K562 (cell line): Measurements from ENCODE around the gene KXD1. TPM values are rescaled to one million over a fixed set of nuclear protein-coding genes. Genes with fewer than 3 reads are reported as not detected.

Source experiments
- DPF2 ChIP-seq: fragments of 450-650 bp; IDR thresholded peaks from 2 replicates; pipeline ENCODE4 v1.6.1; 2016
- E2F3 ChIP-seq: fragments of 250-450 bp; sonication (Bioruptor Pico); IDR thresholded peaks from 2 replicates; pipeline ENCODE4 v1.4.0; 2020; ENCODE audit warnings: mild to moderate bottlenecking
- GTF2E2 ChIP-seq: fragments of 200-800 bp; sonication (Bioruptor generic); IDR thresholded peaks from 2 replicates; pipeline ENCODE4 v1.6.1; 2016; ENCODE audit warnings: missing genetic modification characterization, missing compliant biosample characterization
- HMG20B ChIP-seq: fragments of 250-450 bp; sonication (Bioruptor Pico); IDR thresholded peaks from 2 replicates; pipeline ENCODE4 v1.5.0; 2021; ENCODE audit warnings: mild to moderate bottlenecking
- HNRNPK ChIP-seq: fragments of 200-400 bp; formaldehyde crosslinking; IDR thresholded peaks from one replicate; pipeline ENCODE4 v1.6.1; 2018; ENCODE audit warnings: mild to moderate bottlenecking, low read depth, low read length; ENCODE audit not compliant: poor library complexity, severe bottlenecking
- PHF20 ChIP-seq: fragments of 450-650 bp; IDR thresholded peaks from 2 replicates; pipeline ENCODE4 v1.6.1; 2018; ENCODE audit not compliant: partially characterized antibody
- POLR2B ChIP-seq: fragments of 450-650 bp; IDR thresholded peaks from 2 replicates; pipeline ENCODE4 v1.6.1; 2018; ENCODE audit warnings: low read depth; ENCODE audit not compliant: partially characterized antibody
- PURB ChIP-seq: sonication (generic); formaldehyde crosslinking; IDR thresholded peaks from 2 replicates; pipeline ENCODE4 v1.9.0; 2021; ENCODE audit warnings: low read depth, mild to moderate bottlenecking, missing genetic modification reagents
- REST ChIP-seq, 2 experiments: fragments of 450-650 bp; formaldehyde crosslinking in 1 of 2; IDR thresholded peaks; 2 replicates each; pipeline versions ENCODE4 v1.4.0 to v1.6.1; 2014 to 2020; ENCODE audit warnings: mild to moderate bottlenecking in 2 of 2, borderline replicate concordance in 1 of 2, low read depth in 1 of 2
- SNAPC5 ChIP-seq: fragments of 250-450 bp; sonication (Bioruptor Pico); IDR thresholded peaks from 2 replicates; pipeline ENCODE4 v1.8.0; 2021; ENCODE audit warnings: moderate library complexity, mild to moderate bottlenecking, inconsistent platforms
- STAG1 ChIP-seq: sonication (generic); formaldehyde crosslinking; IDR thresholded peaks from 2 replicates; pipeline ENCODE4 v1.5.0; 2020; ENCODE audit warnings: missing genetic modification reagents, borderline replicate concordance
- THAP12 ChIP-seq: fragments of 250-450 bp; sonication (Bioruptor Pico); IDR thresholded peaks from 2 replicates; pipeline ENCODE4 v1.9.0; 2021; ENCODE audit warnings: mild to moderate bottlenecking, inconsistent platforms
- VEZF1 ChIP-seq: fragments of 200-800 bp; sonication (Bioruptor generic); IDR thresholded peaks from 2 replicates; pipeline ENCODE4 v1.6.1; 2017; ENCODE audit warnings: missing genetic modification characterization, missing compliant biosample characterization
- YY1 ChIP-seq, 3 experiments: IDR thresholded peaks; 2 replicates each; pipeline ENCODE4 v1.6.1; 2011; ENCODE audit warnings: low read length in 2 of 3, mild to moderate bottlenecking in 2 of 3, moderate library complexity in 2 of 3, borderline replicate concordance in 1 of 3, control low read depth in 1 of 3, low read depth in 1 of 3; ENCODE audit not compliant: insufficient read depth in 3 of 3, insufficient replicate concordance in 2 of 3, control insufficient read depth in 1 of 3, insufficient read length in 1 of 3; ENCODE audit errors: extremely low read depth in 1 of 3
- ZNF274 ChIP-seq: IDR thresholded peaks from 2 replicates; pipeline ENCODE4 v1.6.1; 2011; ENCODE audit warnings: low read depth, mild to moderate bottlenecking, low read length, moderate library complexity, borderline replicate concordance
- polyA plus RNA-seq, 8 experiments: library from polyadenylated mRNA; depleted of rRNA in 4 of 8; stranded (reverse) in 5 of 8; unstranded in 3 of 8; fragments of >200 nt; fragmentation: Nextera tagmentation in 2 of 8; fragmentation: Illumina TruSeq in 1 of 8; extraction: Ambion mirVana in 2 of 8; extraction: Trizol in 1 of 8; gene quantifications; 2 replicates each; pipeline versions ENCODE4 v1.2.1 to v1.2.3, GENCODE V29; 2011 to 2014; ENCODE audit warnings: inconsistent platforms in 1 of 8, missing spikeins in 1 of 8
- total RNA-seq, 7 experiments: library from RNA; depleted of rRNA in 6 of 7; stranded (reverse); fragments of >200 nt in 6 of 7; fragmentation: Illumina TruSeq in 2 of 7; extraction: Trizol in 2 of 7; gene quantifications; 2 replicates each; pipeline versions ENCODE4 v1.2.1 to v1.2.3, GENCODE V29; 2011 to 2021; ENCODE audit warnings: low replicate concordance in 1 of 7

KXD1 gene
- total and polyA plus RNA-seq, 9 of the 15 experiments (the other 6 are each of a cell fraction or from before 2014, with no cell fraction given), result 21.9 to 210 (median 118) TPM

- TF ChIP-seq REST (IDR thresholded peaks at IDR 0.05; ENCODE audit: borderline replicate concordance), result no peak
- TF ChIP-seq REST (CRISPR knock-in tag; IDR thresholded peaks at IDR 0.05; ENCODE audit: low read depth), result 0 out of 2 replicates have a peak, but pooled peaks have one; percentile 30
- peak; percentile 68 to 96 (median 94) for TF ChIP-seq YY1 (IDR thresholded peaks at IDR 0.05; ENCODE audit: borderline replicate concordance in 1 of 3, control insufficient read depth in 1 of 3, extremely low read depth in 1 of 3, insufficient read depth in 3 of 3, insufficient read length in 1 of 3, insufficient replicate concordance in 2 of 3, low read depth in 1 of 3, low read length in 2 of 3)
- TF ChIP-seq STAG1 (CRISPR knock-in tag), result peak; percentile 32; the same call in 1 of the 2 replicates
- no peak for TF ChIP-seq SNAPC5 (CRISPR knock-in tag)
- TF ChIP-seq POLR2B, result peak; percentile 89
- TF ChIP-seq HNRNPK, result peak; percentile 26
- 0 out of 2 replicates have a peak, but pooled peaks have one; percentile 44 for TF ChIP-seq PURB (CRISPR knock-in tag)
- 0 out of 2 replicates have a peak, but pooled peaks have one; percentile 29 for TF ChIP-seq THAP12
- peak; percentile 81 for TF ChIP-seq VEZF1 (CRISPR knock-in tag)
- TF ChIP-seq E2F3, result 0 out of 2 replicates have a peak, but pooled peaks have one; percentile 16
- no peak for TF ChIP-seq HMG20B (CRISPR knock-in tag)
- no peak for TF ChIP-seq DPF2
- no peak for TF ChIP-seq GTF2E2 (tag)
- TF ChIP-seq PHF20, result peak; percentile 49
- TF ChIP-seq ZNF274, result no peak
Measured at GRCh38 chr19:18521692-18522123, 36.0 kb upstream of the KXD1 start, which contains the start of gene ELL (continued).
